ENCODE measurements around the gene TRHDE. TPM values are rescaled to one million over a fixed set of nuclear protein-coding genes. Genes with fewer than 3 reads are reported as not detected.

The TRHDE gene
- total RNA-seq, 1 donor from 2014 or later, result not detected

DNA sequence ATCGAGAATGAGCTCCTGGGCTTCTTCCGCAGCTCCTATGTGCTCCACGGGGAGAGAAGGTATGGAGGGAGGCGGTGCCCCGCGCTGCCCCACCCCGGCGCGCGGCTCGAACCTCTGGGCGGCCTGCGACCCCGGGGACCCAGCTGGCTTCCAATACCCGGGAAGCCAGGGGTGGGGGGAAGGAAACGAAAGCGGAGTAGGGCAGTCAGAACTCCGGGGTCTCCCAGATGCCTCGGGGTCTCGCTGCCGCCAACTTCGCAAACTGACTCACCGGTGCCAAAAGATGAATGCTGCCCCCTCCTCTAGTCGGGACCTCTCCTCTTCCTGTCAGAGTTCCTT is 1.3 kb downstream of the TRHDE start:
- no peak for DNase-seq (ENCODE audit: low read depth in 2 of 2)

DNA sequence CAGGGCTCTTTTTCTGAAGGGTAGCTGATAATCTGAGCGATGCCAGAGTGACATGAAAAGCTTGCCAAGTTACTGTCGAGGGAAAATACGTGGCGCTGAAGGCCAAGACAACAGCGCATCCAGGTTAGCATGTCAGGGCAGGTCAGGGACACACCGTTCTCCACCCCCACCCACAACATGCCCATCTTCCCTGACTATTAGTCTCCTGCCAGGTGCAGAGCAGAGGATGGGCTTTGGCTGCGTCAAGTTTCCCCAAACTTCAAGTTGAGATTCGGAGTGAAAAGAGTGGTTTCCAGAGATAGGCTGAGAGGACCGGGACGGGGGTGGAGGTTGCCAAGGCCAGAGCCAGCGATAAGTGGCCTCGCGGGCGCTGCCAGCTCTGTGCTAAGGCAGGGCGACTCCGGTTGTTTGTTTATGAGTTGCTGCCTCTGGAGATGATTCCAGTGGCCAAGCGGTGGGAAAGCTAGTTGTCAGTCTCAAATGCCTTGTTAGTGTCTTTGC is 1.7 kb downstream of the TRHDE start:
- no peak for DNase-seq (ENCODE audit: low read depth in 2 of 2)

DNA sequence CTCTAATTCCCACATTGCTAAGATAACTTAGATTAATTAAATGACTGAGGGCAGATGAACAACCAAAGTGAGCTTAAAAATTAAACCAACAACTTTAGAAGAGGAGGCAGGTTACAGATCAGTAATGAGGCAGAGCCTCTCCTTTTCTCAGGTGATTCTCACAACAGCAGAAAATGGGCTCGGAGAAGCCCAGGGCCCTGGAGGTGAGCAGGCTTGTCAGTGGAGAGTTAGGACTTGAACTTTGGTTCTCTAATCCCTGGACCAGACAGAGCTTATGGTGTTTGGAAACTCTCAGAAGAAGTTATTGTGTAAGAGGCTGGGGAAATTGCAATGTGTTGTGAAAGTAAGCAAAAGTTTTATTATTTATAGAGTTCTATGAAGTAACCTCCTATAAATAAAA is 2.8 kb downstream of the TRHDE start:
- no peak for DNase-seq (ENCODE audit: low read depth in 2 of 2)

DNA sequence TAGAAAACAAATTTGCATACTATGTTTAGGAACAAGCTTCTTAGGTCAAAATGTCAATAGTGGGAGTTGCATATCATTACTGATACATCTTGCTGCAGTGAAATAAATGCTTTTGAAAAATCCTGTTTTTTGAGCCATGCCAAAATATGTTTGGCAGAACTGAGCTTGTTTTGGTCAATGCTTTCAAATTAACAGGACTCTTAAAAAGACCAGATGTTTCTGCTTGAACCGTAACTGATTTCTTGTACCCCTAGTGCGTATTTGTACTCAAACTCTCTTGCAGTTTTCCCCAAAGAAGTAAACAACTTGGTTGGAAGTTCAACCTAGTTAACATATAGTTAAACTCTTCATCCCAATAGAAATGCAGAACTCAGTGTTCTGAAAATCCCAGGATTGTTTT is 3.4 kb downstream of the TRHDE start:
- DNase-seq (ENCODE audit: low read depth in 2 of 2), result no peak

DNA sequence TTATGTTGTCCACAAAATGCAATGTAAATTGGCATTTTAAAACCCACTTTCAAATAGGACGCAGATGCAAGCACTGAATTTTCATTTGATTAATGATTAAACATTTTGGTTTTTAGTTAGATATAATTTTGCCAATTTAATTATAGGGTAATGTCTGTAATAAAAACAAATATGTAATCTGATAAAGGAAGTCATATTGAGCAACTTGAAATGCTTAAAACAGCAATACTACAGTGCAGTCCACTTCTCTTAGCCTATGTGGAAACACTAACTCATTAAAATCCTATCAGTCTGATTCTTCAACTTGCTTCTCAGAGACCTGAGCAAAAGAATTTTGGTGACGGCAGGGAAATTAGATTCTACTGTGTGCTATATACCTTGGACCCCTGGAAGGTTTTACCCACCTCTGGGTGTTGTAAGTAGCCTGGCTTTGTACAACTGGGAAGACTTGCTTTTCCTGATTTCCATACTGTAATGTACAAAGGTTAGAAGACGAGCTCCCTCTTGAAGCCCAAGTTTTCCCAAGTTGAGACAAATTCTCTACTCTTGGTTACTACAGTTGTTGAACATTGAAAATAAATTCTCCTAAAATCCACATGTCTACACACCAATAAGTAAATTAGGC is 4.1 kb downstream of the TRHDE start:
- no peak for DNase-seq (ENCODE audit: low read depth in 2 of 2)

DNA sequence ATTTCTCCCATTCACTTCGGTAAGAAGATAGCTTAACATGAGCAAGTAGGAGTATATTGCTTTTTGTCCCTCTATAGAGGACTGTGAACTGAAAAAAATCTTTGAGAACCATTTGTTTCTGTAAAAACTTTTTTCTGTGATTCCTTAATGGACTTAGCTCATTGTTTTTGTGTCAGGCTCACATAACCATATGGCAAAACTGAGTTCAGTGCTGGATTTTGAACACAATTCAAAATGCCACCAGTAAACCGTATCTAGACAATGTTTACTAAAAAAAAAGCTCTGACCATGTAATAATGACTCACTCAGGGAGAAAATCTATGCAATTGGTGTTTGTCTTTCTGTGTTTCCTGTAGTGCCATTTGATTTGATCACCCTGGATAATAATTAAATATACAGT is 5.2 kb downstream of the TRHDE start:
- no peak for DNase-seq (ENCODE audit: low read depth in 2 of 2)

DNA sequence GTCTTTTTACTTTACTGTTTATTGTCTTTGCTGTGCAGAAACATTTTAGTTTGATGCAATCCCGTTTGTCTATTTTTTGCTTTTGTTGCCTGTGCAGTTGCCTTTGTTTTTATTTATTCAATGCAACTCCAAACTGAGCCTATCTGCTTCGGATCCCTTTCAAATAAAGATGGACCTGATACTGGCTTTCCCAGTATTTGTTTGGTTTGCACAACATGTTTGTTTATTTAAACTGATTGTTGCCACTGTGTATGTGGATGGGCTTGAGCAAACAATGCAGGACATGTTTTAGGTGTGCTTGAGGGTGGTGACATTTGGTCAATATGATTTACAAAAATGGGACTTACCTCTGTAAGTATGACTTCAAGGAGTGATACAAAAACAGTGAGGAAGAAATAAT is 6.7 kb downstream of the TRHDE start:
- no peak for DNase-seq (ENCODE audit: low read depth in 2 of 2)

DNA sequence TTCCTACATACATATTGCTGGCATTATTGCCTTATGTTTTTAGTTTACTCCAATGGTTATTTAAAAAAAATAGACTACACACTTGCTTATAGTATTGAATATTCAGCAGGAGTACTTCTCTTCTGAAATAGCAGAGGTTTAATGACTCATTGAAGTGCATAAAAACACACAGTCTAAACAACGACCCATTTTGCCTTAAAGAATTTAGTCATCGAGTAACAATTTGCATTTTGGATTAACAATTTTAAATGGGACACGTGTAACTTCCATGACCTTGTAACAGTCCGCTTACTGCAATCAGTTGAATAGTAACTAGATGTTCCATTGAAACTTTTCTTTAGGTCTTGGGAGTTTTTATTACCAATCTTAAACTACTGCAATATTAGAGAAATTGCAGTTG is 9.0 kb downstream of the TRHDE start:
- no peak for DNase-seq (ENCODE audit: low read depth in 2 of 2)

DNA sequence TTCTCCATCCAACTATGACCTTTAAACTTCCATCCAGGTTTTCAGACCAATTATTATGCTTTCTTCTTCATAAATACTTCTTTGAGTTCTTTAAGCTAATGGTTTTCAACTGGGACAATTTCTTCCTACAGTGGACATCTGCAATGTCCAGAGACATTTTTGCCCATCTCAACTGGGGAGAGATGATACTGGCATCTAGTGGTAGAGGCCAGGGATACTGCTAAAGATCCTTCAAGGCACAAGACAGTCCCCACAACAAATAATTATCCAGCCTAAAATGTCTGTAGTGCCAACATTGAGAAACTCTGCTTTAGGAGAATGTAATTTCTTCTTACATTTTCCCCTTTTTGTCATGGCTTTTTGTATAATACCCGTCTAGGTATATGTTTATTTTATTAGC is 10.6 kb downstream of the TRHDE start:
- DNase-seq (ENCODE audit: low read depth in 2 of 2), result no peak

DNA sequence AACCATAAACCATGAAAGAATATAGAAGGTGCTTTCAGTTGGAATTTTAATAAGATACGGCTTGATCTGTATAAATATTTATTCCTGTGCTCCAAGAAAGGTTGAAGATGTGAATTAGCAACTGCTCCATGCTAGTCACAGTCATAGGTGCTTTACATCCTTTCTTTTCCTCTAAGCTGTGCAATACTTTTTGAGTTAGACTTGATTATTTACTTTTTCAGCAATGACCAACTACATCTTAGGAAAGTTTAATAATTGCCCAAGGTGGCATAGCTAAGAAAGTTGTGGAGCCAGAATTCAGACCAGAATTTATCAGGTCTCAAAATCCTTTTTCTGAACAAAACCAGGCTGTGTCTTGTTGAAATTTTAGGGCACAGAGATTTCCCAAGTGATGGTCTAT is 13.7 kb downstream of the TRHDE start:
- DNase-seq (ENCODE audit: low read depth in 2 of 2), result no peak

DNA sequence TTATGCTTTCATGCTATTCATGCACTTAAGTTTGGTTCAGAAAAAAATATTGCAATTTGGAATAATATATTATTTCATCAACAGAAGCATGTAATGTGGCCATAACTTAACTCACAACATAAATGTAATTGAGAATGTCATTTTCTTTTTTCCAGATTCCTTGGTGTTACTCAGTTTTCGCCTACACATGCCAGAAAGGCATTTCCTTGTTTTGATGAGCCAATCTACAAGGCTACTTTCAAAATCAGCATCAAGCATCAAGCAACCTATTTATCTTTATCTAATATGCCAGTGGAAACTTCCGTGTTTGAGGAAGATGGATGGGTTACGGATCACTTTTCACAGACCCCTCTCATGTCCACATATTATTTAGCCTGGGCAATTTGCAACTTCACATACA is 14.4 kb downstream of the TRHDE start:
- no peak for DNase-seq (ENCODE audit: low read depth in 2 of 2)

DNA sequence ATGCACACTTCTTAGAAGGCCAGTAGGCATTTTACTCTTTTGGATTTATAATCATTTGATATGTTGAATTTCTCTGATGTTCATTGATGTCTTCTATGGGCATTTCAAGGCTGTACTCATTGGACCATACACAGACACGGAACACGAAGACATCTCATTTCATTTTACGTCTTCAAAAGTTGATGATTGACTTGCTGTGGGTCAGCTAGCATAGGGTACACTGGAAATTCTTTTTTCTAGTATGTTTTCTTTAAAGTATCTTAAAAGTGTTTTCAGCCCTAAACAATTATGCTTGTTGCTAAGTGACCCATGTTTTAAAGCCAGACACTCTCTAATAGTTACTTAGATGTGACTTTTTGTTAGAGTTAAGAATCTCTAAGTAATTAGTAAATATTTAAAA is 16.3 kb downstream of the TRHDE start:
- DNase-seq (ENCODE audit: low read depth in 2 of 2), result no peak

DNA sequence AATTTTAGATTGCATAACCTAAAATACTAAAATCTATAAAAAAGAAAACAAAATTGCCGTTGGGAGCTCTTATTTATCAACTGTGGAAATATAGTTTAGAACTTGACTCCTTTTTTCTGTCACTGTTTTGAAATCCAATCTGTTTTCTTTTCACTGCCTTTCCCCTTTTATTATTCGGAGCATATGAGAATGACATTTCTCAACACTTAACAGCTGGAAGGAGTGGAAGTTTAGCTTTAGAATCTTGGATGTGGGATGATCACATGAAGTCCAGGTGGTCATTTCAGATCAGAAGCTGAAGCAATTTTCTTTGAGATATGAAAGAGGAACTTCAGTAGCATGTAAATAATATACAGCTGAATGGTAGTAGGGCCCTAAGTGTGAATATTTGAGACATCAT is 16.7 kb downstream of the TRHDE start:
- DNase-seq (ENCODE audit: low read depth in 2 of 2), result no peak

DNA sequence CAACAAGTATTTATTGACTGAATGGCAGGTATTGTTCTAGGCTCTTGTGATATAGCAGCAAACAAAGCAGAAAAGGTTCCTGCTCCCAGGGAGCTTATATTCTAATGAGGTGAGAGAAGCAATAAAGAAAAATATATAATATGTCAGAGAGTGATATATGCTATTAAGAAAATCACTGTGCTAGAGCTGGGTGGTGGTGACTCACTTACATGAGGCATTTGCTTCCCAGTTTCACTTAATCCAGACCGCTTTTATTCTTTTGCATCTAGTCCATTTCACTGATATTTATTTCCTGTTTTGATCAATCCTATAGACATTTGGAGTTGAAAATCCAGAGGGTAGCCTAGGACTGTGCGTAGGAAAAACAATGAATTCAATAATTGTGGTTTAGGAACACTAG is 17.5 kb downstream of the TRHDE start:
- no peak for DNase-seq (ENCODE audit: low read depth in 2 of 2)

DNA sequence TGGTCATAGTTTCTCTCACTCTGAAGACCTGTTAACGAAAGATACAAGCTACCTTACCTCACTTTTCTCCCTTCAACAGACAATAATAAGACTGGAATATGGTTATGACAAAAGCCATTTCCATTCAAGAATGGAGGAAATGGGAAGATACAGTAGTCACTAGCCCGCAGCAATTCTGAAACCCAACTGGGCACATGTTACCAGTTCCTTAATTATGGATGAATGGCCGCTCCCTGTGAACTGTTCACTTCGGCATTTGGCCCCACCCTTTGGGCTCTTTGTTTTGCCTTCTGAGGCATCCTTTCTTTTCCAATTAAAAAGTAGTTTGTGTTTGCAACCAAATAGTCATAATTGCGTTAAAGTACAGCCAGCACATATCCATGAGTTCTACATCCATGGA is 19.0 kb downstream of the TRHDE start:
- DNase-seq (ENCODE audit: low read depth in 2 of 2), result no peak

DNA sequence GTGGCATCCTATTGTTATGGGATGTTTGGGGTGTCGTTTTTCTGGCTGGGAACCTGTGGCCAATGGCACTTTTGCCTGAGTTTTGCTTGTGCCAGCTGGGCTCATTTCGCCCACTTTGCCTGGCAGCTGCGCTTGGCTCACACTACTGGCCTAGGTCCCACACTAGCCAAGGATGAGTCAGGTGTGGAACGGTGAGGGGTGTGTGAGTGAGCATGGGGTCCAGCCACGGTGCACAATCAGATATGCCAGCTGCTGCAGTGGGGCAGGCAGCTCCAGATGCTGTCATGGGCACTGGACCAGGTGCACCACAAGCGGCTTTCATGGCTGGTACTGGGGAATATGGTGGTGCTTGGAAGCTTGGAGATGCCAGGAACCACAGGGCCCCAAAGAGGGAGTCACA is 21.5 kb downstream of the TRHDE start:
- no peak for DNase-seq (ENCODE audit: low read depth in 2 of 2)

DNA sequence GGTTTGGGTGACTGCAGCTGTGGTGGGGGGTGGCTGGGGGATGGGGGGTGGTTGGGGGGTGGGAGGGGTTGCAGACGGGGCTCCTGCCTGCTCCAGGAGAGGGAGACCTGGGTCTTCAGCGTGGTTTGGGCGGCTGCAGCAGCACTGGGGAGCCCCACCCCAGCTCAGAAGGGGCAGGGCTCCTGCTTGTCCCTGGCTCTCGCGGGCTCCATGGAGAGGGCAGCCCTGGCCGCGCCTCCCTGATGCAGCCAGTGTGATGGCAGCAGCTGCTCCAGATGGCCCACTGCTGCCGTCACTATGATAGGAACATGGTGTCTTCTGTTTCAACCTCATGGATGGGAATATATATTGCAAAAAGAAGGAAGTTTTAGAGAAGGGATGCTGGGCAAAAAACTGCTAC is 22.9 kb downstream of the TRHDE start:
- DNase-seq (ENCODE audit: low read depth in 2 of 2), result no peak

DNA sequence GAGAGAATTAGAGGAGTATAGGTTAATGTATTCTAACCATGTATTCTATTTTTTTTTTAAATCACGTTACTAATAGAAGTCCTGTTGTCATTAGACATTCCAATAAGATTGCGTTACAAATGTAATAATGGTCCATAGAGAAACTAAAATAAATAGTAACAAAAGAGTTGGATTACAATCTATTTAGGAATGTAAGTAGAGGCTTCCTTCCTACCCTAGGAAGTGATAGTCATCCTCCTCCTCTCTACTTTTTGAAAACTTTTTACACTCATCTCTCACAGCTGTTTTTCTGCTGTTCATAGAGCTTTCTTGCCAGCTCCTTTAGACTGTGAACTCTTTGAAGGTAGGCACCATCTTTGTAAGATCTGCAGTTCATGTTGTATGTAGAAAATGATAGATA is 23.6 kb downstream of the TRHDE start:
- DNase-seq (ENCODE audit: low read depth in 2 of 2), result no peak

DNA sequence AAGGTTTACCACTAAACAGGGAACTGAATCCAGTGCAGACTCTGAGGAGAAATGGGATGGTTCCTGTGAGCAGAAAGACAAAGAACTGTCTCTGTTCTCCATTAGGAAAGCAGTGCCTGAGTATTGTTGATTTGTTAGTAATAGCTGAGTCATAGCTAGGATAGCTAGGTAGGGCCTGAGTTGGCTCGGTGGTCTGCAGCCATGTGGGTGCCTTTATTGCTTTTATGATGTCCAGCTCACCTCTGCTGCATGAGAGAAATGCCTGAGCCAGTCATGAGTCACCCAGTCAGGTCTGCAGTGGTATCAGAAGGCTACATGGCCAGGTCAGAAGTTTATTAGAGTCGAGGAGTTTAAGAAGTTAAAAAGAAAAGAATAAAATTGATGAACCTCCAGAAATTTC is 24.2 kb downstream of the TRHDE start:
- DNase-seq (ENCODE audit: low read depth in 2 of 2), result no peak

DNA sequence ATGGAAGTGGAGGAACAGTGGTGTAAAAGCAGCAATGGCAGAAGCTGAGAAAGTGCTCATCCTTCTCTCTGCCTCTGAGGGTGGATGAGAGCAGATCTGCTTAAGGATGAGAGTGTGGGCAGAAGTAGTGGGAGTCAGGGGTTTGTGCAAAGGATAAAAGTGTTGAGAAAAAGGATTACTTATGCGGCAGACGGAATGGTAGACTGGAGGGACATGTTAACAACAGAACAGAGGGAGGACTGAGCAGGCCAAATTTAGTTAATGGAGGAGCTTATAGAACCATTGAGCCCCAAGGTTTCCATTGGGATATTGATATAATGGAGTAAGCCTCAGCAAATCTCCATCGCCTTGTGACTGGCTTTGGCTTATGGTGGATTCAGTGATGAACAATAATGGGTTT is 25.5 kb downstream of the TRHDE start:
- DNase-seq (ENCODE audit: low read depth in 2 of 2), result no peak

DNA sequence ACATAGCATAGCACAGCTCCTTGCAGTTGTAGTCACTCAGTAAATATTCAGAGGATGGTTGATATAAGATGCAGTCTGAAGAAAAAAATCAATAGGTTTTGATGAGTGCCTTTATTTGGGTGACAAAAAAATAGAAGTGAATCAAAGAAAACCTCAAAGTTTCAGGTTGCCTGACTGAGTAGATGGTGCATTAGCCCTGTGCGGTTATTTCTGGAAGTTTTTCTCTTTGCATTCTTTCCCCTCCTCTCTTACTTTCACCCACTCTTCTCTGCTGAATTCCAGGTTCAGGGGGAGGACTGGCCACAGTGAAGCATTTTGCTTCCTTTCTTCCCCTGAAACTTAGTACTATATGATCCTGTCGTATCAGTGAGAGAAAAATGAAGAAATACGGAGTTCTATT is 28.6 kb downstream of the TRHDE start:
- DNase-seq (ENCODE audit: low read depth in 2 of 2), result no peak

DNA sequence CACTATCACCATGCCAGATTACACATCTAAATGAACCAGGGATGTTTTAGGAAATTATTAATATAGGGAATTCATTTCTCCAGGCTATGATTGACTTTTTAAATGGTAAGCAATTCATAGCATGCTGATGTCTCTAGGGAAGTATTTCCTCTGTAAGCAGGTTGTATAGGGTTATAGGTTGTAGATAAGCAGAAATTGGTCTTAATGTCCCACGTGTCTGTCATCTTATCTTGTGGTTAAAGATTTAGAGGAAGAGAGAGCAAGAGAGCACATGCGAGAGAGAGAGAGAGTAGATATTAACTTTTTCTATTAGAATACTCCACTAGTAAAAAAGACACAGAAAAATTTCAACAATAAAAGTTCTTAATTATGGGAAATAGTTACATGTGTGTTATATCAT is 32.6 kb downstream of the TRHDE start:
- DNase-seq (ENCODE audit: low read depth in 2 of 2), result no peak

DNA sequence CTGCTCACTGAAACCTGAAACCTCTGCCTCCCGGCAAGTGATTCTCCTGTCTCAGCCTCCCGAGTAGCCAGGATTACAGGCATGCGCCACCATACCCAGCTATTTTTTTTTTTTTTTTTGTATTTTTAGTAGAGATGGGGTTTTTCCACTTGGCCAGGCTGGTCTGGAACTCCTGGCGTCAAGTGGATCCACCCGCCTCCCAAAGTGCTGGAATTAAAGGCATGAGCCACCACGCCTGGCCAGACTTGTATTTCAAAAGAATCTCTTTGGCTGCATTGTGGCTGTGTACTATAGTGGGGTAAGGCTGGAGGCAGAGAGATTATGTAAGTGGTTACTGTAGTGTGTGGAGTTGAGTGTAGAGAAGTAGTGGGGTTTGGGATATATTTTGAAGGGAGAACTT is 35.1 kb downstream of the TRHDE start:
- DNase-seq (ENCODE audit: low read depth in 2 of 2), result no peak

DNA sequence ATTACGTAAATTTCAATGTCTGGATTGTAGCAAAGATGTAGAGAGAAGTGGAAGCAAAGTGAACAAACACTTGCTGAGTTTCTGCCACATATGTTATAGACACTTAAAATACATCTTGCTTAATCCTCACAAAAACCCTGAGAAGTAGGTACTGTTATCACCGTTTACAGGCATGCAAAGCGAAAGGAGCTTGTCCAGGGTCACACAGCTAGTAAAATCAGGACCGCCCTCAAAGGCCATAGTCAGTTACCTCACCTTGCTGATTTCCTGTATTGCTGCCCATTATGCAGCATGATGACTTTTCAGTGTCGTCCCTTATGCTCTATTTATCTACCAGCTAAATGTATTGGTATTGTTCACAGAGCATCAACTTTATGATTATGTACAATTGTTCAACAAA is 39.8 kb downstream of the TRHDE start:
- DNase-seq (ENCODE audit: low read depth in 2 of 2), result no peak
